RPMI7951 (cell line): ENCODE measurements around the gene FHIT. TPM values are rescaled to one million over a fixed set of nuclear protein-coding genes. Genes with fewer than 3 reads are reported as not detected.

Experiments used
- DNase-seq: peaks from one replicate; pipeline ENCODE4 v3.0.0-alpha.2; 2012; ENCODE audit warnings: low read depth
- total RNA-seq: library from RNA; depleted of rRNA; stranded (reverse); fragments of >200 nt; shearing (Covaris generic); gene quantifications from 2 replicates; pipeline ENCODE4 v1.2.3, GENCODE V29; 2014

Gene FHIT
- total RNA-seq, 1 experiment from 2014 or later: 2.4 TPM

GRCh38 chr3:60333710-60334109 lies 917.5 kb downstream of the FHIT start:
- DNase-seq: no peak

- no peak for DNase-seq
These were observed 921.1 kb downstream of the FHIT start for GRCh38 chr3:60330107-60330506.

GRCh38 chr3:60325610-60326170 lies 925.6 kb downstream of the FHIT start:
- no peak for DNase-seq

DNA sequence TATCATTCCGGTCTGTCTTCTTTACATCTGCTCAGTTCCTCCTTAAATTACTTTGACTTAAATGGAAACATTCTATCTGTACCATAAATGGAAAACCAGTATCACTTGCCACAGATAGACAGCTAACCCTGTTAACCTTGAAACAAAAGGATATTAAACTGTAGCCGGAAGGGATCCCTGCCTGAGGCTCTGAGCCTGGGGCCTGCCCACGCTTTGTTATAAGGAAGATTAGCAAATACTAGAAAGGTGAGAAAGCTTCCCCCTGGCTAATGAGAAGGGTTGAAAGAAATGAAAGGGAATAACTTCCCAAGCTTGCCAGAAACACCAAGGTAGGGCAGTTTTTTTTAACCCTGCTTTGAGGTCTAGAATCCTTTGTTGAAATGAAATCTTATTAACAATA lies 927.6 kb downstream of the FHIT start:
- DNase-seq: no peak

DNA sequence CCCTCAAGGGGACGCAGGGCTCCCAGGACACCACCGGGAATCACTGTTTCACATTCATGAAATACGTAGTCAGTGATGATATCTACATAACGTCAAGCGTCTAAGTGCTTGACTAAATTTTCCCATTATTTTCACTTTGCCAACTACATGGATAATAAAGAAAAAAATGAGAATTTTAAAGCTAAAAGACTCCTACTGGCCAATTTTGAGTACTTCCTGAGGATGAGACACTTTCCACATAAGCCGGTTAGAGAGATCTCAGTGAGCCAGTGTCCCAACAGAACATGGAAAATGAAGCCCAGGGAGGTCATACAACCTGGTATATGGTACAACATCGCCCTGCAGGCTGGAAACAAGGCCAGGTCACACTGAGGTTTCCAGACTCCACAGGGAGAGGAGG lies 928.1 kb downstream of the FHIT start:
- no peak for DNase-seq

GRCh38 chr3:60322298-60322856 lies 928.9 kb downstream of the FHIT start:
- DNase-seq: no peak

DNA sequence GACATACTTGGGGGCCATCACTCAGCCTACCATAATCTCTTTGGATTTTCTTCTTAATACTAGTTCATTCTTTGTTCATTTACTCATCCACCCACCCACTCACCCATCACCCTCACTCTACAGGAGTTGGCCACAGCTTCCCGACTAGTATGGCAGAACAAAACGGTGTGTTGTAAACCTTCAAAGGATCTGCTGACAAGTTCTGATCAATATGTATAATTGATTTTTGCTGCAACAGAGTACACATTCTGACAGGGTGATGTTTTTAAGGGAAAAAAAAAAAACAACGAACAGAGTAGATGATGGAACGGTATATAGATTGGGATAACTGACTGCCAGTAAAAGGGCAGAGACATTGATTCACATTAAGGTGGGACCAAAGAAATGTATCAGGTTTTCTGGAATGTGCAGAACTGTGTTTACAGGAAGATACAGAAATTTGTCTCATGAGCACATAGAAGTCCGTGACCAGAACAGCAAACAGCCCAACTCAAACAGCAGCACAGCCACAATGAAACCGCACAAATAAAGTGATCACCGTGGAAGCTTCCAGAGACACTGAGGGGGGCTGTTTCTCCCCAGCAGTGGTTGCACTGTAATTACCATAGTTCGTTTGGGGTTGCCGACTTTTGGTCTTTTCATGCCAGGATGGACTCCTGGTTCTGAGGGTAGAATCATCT lies 931.9 kb downstream of the FHIT start:
- DNase-seq: no peak

GRCh38 chr3:60316121-60316797 lies 935.0 kb downstream of the FHIT start:
- peak; percentile 10 for DNase-seq

DNA sequence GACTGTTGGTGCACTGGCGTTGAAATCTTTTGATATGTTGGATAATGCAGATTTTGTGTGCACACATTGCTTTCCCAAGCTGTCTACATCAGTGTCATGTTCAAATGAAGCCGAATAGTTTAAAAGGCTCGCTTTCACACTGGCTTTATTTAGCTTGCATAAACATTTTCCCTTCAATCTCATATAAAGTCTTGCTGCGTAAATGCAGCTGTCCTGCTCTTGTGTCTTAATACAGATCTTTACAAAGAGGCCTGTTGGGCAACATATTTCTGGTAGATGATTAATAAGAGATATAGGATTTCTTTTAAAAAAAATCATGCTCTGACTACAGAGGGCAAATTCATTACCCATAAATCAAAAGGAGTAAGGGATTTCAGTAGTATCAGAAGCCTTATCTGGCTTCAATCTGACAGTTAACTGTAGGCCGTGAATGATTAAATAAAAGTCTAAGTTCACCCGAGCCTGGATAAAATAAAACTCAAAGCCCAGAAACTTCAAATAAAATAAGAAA lies 937.2 kb downstream of the FHIT start:
- DNase-seq: no peak

DNA sequence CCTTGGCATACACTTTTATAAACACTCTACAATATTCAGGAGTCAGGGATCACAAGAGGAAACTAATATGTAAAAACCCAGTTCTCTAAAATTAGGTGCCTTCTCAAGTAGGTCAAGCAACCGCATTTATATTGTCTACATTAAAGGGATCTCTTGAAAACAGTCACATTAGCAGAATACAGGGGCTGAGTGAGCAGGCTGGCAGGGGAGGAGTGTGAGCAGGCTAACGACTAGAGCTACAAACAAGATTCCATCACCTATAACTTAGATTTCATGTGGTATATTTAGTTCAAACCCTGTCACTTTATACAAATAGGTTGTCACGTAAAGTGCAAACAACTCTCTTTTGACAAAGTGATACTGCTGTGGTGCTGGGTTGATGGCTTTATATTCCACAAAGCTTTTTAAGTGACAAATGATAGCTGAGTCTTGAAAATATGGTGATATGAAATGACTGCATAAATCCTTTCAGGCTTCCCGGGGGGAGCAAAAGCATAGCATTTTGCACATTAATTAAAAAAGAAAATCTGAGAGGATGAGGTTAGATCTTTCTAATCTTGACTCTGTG lies 937.9 kb downstream of the FHIT start:
- DNase-seq: no peak

GRCh38 chr3:60309539-60310268 lies 941.5 kb downstream of the FHIT start:
- DNase-seq: no peak

- no peak for DNase-seq
These were observed 942.4 kb downstream of the FHIT start for GRCh38 chr3:60308808-60309207.

DNA sequence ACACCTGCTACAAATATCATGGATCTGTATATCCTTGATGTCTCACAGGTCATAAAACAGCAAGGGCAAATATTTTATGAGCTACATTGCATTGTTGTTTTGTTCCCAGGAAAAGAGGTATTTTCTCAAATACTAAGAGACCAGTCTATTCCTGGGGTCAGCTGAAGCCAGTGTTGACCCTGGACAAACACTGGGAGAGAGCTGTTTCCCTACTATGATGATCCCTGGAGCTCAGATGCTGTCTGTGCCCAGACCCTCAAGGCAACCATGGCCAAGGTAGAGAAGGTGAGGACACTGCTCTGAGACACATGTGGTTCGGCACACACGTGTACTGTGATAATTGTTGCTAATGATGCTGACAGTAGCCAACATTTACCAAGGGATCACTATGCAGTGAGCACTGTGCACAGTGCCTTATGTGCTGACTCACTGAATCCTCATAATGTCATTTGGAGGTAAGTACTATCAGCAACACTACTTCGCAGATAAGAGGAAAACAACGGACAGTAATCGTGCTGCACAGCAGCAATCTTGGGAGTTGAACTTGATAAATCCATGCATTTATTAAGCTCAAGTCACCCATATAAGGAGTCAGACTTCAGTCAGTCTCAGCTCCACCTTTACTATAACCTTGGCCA lies 943.6 kb downstream of the FHIT start:
- DNase-seq: no peak

GRCh38 chr3:60304112-60304511 lies 947.1 kb downstream of the FHIT start:
- DNase-seq: no peak

DNA sequence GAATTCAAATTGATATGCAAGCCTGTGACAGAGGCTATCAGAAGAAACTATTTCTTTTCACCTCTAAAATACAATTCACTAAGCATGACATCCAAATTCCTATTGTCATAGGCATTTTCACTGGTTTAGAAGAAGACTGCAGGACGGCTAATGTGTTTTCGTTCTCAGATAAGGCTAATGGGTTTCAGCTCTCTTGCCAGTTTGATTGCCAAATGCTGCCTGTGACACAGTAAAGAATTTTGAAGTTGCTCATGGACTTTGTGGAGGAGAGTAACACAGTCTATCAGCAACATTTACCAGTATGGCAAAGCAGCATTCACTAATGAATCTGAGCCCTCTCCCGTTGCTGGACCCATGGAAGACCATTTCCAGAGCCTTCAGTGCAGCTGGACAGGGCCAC lies 948.1 kb downstream of the FHIT start:
- no peak for DNase-seq

DNA sequence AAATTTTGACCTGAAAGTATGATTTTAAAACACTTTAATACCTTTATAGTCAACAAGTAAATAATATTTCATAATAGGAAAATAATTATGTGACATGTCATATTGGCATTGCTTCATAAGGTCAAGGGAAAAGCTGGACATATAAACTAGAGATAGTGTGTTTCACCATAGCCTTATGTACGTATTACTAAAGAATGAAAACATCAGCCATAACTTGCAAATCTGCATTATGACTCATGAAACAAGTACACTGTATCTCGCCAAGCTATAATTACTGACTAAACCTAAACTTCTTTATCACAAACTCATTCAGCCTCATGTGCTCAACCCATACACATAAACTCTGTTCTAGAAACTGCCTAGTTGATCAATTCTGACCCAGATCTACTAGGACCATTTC lies 950.1 kb downstream of the FHIT start:
- peak; percentile 4 for DNase-seq

GRCh38 chr3:60298141-60298540 lies 953.1 kb downstream of the FHIT start:
- no peak for DNase-seq

DNA sequence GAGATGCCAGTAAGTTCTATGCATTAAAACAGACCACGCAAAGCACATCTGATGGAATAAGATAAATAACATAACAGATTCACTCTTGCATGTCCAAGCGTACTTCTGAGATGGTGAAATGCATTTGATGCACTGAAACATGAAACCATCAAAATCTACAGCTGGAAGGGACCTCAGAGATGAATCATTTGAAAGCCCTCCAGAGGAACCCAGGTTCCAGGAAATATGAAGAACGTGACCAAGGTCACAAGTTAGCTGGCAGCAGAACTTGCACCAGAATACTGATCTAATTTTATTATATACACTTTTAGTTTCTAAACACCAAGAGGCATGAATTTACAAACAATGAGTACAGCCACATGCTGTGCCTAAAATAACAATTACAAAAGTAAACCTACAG lies 957.1 kb downstream of the FHIT start:
- peak; percentile 38 for DNase-seq

DNA sequence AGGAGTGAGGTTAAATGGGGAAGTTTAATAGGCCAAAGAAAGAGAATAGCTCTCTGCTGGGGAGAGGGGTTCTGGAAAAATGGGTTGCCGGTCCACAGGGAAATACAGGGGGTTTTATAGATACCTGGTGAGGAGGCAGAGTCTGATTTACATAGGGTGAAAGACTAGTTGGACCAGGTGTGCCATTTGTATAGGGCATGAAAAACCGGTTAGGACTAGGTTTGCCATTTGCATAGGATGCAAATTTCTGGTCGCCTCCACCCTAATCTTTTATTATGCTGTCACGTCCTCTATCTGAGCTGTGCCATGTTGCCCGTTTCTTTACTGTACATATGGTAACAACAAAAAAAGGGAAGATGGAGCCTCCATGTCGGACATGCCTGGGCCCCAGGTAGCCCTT lies 960.1 kb downstream of the FHIT start:
- no peak for DNase-seq

DNA sequence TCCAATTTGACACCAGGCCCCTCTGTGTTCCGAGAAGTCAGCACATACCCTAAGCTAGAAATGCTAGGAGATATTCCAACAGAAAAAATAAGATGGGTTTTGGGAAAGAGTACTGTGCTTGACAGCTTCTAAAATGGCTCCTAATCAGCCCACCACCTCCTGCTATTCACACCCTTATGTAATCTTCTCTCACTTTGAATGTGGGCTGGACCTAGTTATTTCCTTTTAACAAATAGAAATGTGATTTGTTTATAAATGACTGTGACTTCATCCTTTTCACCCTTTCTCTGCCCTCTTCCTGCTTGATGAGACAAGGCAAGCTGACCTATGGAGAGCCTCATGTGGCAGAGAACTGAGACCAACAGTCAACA lies 961.1 kb downstream of the FHIT start:
- no peak for DNase-seq

- no peak for DNase-seq
These were observed 961.7 kb downstream of the FHIT start for GRCh38 chr3:60289341-60290121.
